Fibroblast of mammary gland (primary cell): Measurements from ENCODE around the gene HIRIP3.

ENCODE experiments used
- DNase-seq: peaks from one replicate; pipeline ENCODE4 v3.0.0-alpha.2; 2010; ENCODE audit warnings: low read depth
- H3K4me3 ChIP-seq: 2 replicates; pipeline ENCODE4 v1.5.1; 2011; ENCODE audit warnings: low read depth, mild to moderate bottlenecking, low read length, moderate library complexity; ENCODE audit not compliant: control insufficient read depth
- TF ChIP-seq, protein P1 (sequence below): conservative IDR thresholded peaks from 2 replicates; pipeline ENCODE4 v1.5.1; 2011; ENCODE audit warnings: low read depth, low read length, inconsistent platforms; ENCODE audit not compliant: control insufficient read depth, insufficient read depth

HIRIP3 gene

DNA sequence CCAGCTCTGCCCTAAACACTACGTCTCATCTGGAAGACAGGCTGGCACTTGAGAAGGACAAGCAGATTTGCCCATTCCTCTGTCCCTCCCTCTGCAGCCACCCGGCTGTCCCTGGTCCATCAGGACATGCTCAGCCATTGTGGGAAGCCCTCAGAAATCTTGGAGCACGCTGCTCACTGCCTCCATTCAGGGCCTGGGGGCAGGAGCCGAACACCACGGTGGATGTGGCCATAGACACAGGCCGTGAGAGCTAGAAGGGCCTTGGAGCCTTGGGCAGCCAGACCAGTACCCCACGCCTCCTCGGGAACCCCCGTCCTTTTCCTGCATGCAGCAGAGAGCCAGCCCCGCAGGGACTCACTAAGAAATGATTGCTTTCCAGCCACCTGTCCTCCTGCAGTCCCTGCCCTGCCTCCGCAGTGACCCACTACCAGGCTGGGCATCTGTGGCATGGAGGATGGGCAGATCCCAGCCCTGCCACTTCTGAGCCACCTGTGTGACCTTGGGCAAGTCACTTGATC lies 12.0 kb upstream of the HIRIP3 start:
- TF ChIP-seq, protein P1, sequence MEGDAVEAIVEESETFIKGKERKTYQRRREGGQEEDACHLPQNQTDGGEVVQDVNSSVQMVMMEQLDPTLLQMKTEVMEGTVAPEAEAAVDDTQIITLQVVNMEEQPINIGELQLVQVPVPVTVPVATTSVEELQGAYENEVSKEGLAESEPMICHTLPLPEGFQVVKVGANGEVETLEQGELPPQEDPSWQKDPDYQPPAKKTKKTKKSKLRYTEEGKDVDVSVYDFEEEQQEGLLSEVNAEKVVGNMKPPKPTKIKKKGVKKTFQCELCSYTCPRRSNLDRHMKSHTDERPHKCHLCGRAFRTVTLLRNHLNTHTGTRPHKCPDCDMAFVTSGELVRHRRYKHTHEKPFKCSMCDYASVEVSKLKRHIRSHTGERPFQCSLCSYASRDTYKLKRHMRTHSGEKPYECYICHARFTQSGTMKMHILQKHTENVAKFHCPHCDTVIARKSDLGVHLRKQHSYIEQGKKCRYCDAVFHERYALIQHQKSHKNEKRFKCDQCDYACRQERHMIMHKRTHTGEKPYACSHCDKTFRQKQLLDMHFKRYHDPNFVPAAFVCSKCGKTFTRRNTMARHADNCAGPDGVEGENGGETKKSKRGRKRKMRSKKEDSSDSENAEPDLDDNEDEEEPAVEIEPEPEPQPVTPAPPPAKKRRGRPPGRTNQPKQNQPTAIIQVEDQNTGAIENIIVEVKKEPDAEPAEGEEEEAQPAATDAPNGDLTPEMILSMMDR = no peak
- no peak for DNase-seq
- no peak overlapping the region for H3K4me3 ChIP-seq

DNA sequence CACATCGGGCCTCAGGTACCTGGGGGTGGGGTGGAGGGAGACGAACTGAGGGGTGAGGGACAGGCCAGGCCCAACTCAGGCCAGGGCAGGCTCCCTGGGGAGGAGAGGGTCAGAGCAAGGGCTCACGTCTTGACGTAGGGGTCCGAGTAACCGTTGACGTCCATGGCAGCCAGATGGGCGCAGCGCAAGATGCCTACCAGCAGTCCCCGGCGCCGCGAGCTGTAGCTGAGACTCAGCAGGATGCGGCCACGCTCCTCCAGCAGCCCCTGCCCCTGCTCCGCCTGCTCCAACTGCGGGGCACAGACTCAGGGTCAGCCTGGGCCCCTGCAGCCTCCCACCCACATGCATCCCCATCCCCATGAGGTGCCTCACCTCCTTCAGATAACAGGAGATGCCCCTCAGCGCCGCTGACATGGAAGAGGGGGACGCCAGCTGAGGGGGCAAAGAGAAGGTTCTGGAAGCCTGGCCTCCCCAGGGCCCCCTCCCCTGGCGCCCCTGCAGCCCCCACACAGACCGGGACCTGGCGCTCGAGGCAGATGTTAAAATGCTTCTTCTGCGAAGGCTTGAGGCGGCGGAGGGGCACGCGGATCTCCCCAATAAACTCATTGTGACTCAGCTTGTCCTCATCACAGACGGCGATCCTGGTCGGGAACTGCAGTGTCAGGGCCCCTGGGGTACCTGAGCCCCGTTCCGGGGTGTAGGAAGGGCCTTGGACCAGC lies 11.4 kb upstream of the HIRIP3 start:
- TF ChIP-seq, protein P1 = no peak
- no peak overlapping the region for H3K4me3 ChIP-seq
- no peak for DNase-seq

DNA sequence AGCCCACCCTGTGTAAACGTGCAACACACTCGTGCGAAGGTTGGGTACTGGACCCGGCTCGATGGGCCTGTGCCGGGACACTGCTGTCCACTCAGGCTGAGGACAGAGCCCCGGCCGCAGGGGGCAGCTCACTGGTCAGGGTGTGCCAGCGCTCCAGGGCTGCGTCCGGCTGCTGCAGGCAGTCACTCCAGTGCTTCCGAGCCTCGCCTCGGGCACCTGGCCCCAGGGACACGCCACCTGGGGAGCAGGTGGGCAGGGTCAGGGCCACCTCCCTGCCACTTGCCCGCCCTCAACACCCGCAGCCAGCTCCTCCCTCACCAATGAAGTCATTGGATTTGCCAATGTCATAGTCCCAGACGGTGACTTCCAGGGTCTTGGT lies 10.7 kb upstream of the HIRIP3 start:
- no peak overlapping the region for H3K4me3 ChIP-seq
- DNase-seq = no peak
- TF ChIP-seq, protein P1 = no peak

DNA sequence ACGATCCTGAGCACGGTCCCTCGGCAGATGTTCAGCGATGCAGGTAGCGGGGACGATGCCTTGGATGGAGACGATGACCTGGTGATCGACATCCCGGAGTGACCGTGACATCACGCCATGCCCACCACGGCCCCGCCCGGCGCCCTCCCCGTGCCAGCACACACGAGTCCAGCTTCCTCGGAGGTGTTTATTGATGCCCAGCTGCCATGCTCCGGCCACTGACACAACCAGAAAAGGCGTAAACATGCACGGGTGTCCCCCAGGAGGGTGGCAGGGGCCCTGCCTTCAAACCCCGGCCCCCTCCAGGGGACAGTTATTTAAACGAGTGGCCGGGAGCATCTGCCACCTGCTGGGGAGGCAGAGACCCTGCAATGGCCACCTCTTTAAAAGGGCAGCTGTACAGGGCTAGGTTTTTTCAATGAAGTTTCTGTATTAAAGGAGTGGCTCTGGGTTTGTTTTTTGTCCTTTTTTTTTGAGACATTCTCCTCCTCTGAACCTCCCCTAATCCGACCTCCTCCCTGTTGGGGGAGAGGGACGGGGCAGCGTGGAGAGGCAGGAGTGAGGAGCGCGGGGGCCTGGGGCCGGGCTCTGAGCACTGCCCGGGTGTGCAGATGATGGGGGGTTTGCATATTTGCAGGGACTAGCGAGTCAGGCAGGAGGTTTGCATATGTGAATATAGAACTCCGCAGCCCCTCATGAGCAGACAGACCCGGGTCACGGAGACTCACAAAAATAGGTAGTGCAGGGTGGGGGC lies 10.1 kb upstream of the HIRIP3 start:
- peak; percentile 48 for DNase-seq
- H3K4me3 ChIP-seq = no peak overlapping the region
- TF ChIP-seq, protein P1 = peak; percentile 80

DNA sequence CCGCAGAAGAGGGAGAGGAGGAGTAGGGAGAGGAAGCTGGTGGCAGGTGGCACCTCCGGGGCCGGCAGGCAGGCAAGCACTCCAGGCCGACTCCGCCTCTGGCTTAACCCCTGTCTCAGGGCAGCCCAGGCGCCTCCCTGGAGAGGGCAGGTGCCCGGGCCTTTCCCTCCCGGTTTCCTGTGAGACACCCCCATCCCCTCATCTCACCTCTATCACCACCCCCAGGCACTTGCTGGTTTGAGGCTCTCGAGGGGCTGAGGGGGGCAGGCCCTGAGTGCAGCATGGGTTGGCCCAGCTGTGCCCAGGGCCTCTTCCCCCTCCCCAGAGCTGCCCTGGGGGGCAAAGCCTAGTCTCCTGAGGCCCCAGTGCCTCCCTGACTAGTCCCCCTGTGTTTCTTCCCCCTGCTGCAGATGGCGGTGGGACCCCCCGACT lies 9.4 kb upstream of the HIRIP3 start:
- TF ChIP-seq, protein P1 = no peak
- no peak overlapping the region for H3K4me3 ChIP-seq
- no peak for DNase-seq

DNA sequence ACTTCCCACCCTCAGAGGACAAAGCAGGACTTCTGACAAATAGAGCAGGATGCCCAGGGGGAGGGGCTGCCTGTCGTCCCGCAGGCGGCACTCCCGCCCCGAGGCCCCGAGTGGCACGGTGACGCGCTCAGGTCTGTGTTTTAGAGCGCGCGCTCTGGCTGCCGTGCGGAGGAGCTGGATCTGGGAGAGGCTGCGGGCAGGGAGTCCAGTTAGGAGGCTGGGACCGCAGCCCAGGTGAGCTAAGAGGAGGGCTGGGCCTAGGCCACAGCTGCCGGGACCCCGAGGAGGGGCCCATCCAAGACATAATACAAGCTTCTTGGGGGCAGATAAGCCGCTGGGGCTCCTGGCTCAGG lies 9.0 kb upstream of the HIRIP3 start:
- TF ChIP-seq, protein P1 = no peak
- no peak for DNase-seq
- no peak overlapping the region for H3K4me3 ChIP-seq
